Osteoblast (primary cell): ENCODE data around the gene TBC1D4. TPM values are rescaled to one million over a fixed set of nuclear protein-coding genes. Genes with fewer than 3 reads are reported as not detected.

Experiments used
- DNase-seq: peaks from one replicate; pipeline ENCODE4 v3.0.0; 2011; ENCODE audit warnings: low spot score, mixed read lengths; ENCODE audit not compliant: insufficient read length; ENCODE audit errors: missing footprints
- H2AFZ ChIP-seq: 2 replicates; pipeline ENCODE4 v1.6.0; 2011; ENCODE audit warnings: mild to moderate bottlenecking, low read length
- H3K27ac ChIP-seq: 2 replicates; pipeline ENCODE4 v1.5.1; 2011; ENCODE audit warnings: mild to moderate bottlenecking, low read depth, low read length, moderate library complexity
- H3K27me3 ChIP-seq: 2 replicates; pipeline ENCODE4 v1.6.0; 2012; ENCODE audit warnings: mild to moderate bottlenecking, control low read depth, inconsistent platforms, low read length, moderate library complexity; ENCODE audit not compliant: insufficient read depth
- H3K36me3 ChIP-seq: 2 replicates; pipeline ENCODE4 v1.5.1; 2011; ENCODE audit warnings: mild to moderate bottlenecking, low read length, control low read depth, moderate library complexity; ENCODE audit not compliant: insufficient read depth
- H3K4me1 ChIP-seq: 2 replicates; pipeline ENCODE4 v1.5.1; 2011; ENCODE audit warnings: mild to moderate bottlenecking, low read length, control low read depth, moderate library complexity; ENCODE audit not compliant: insufficient read depth
- H3K4me2 ChIP-seq: 2 replicates; pipeline ENCODE4 v1.6.0; 2011; ENCODE audit warnings: mild to moderate bottlenecking, low read length; ENCODE audit not compliant: insufficient read depth
- H3K4me3 ChIP-seq: fragments of 200-600 bp; sonication (generic); 3 replicates; pipeline ENCODE4 v1.5.1; 2012; ENCODE audit warnings: mild to moderate bottlenecking, low read length, inconsistent platforms; ENCODE audit not compliant: insufficient read depth
- H3K79me2 ChIP-seq: 2 replicates; pipeline ENCODE4 v1.6.0; 2012; ENCODE audit warnings: mild to moderate bottlenecking, low read length, control low read depth, inconsistent platforms; ENCODE audit not compliant: insufficient read depth
- H3K9me3 ChIP-seq: 2 replicates; pipeline ENCODE4 v1.5.1; 2011; ENCODE audit warnings: low read depth, low read length, control low read depth
- H4K20me1 ChIP-seq: 2 replicates; pipeline ENCODE4 v1.6.0; 2012; ENCODE audit warnings: mild to moderate bottlenecking, low read length, control low read depth; ENCODE audit not compliant: insufficient read depth
- total RNA-seq: library from RNA; depleted of rRNA; stranded (reverse); fragments of >200 nt; gene quantifications from 2 replicates; pipeline ENCODE4 v1.2.3, GENCODE V29; 2012
- TF ChIP-seq, protein P1 (sequence below): IDR thresholded peaks from 2 replicates; pipeline ENCODE4 v1.5.1; 2011; ENCODE audit warnings: mild to moderate bottlenecking, low read depth, low read length, moderate library complexity; ENCODE audit errors: extremely low read depth

TBC1D4 gene
- total RNA-seq, 1 donor: 19.5 TPM

- Histone ChIP-seq H2AFZ (peak overlapping the region; percentile 12), H3K4me3 (no peak overlapping the region), H3K9me3 (no peaks in the 10 kb centered on the region), H3K36me3 (peaks cover 9% of the 10 kb centered on the region), H3K4me1 (no peaks in the 10 kb centered on the region), H3K27ac (peak overlapping the region; percentile 2), H3K79me2 (no peaks in the 10 kb centered on the region), H4K20me1 (no peaks in the 10 kb centered on the region), H3K27me3 (no peaks in the 10 kb centered on the region), H3K4me2 (peak overlapping the region; percentile 18)
- TF ChIP-seq, protein P1, sequence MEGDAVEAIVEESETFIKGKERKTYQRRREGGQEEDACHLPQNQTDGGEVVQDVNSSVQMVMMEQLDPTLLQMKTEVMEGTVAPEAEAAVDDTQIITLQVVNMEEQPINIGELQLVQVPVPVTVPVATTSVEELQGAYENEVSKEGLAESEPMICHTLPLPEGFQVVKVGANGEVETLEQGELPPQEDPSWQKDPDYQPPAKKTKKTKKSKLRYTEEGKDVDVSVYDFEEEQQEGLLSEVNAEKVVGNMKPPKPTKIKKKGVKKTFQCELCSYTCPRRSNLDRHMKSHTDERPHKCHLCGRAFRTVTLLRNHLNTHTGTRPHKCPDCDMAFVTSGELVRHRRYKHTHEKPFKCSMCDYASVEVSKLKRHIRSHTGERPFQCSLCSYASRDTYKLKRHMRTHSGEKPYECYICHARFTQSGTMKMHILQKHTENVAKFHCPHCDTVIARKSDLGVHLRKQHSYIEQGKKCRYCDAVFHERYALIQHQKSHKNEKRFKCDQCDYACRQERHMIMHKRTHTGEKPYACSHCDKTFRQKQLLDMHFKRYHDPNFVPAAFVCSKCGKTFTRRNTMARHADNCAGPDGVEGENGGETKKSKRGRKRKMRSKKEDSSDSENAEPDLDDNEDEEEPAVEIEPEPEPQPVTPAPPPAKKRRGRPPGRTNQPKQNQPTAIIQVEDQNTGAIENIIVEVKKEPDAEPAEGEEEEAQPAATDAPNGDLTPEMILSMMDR: no peak
- no peak for DNase-seq
Measured at GRCh38 chr13:75326173-75327134, 155.5 kb downstream of the TBC1D4 start.

DNA sequence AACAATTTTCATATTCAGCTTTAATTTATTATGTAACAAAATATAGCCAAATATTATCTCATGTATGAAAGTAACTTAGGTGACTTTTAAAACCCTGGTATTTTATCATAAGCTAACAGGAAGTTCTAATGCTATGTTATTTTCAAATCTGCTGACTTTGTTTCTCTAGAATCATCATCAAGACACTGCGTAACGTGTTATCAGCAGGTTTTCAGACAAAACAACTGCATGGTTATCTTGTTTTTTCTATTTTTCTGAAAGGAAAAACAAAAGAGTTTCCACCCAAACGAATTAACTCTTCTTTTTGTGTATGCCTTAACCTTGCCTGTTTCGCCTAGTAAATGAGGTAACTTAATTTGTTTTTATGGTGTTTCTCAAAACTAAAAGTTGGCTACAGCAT, 156.3 kb downstream of the TBC1D4 start:
- Histone ChIP-seq H3K4me2 (no peak overlapping the region), H2AFZ (no peak overlapping the region), H3K36me3 (peaks cover 9% of the 10 kb centered on the region), H3K4me1 (no peaks in the 10 kb centered on the region), H3K9me3 (no peaks in the 10 kb centered on the region), H3K4me3 (no peak overlapping the region), H3K79me2 (no peaks in the 10 kb centered on the region), H3K27ac (no peak overlapping the region), H4K20me1 (no peaks in the 10 kb centered on the region), H3K27me3 (no peaks in the 10 kb centered on the region)
- DNase-seq: no peak
- TF ChIP-seq, protein P1: no peak

DNA sequence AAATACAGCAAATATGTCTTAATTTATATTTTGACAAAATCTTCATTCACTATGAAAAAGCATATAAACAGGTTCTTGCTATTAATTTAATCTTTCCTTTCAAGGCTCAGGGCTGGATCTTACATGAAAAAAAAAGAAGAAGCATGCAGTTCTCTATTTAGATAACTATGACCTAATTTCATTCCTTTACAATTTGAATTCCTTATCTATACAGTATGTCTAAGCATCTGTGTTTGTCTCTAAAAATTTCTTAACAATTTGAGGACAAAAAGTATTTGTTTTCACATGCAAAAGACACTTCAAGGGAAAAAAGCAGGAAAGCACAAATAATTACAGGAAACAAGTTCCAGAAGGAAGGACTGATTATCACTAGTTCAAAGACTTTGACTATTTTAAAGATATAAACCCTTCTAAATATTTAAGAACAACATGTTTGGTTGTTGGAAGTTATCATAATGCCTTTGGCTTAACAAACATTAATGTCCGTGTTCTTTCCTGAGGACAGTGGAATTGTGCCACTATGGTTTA, 157.5 kb downstream of the TBC1D4 start:
- Histone ChIP-seq H3K4me3 (no peak overlapping the region), H3K27me3 (no peaks in the 10 kb centered on the region), H3K27ac (no peak overlapping the region), H3K4me1 (no peaks in the 10 kb centered on the region), H2AFZ (no peak overlapping the region), H3K36me3 (peaks cover 9% of the 10 kb centered on the region), H3K9me3 (no peaks in the 10 kb centered on the region), H4K20me1 (no peaks in the 10 kb centered on the region), H3K79me2 (no peaks in the 10 kb centered on the region), H3K4me2 (no peak overlapping the region)
- no peak for DNase-seq
- TF ChIP-seq, protein P1: no peak

GRCh38 chr13:75321084-75321483, 160.9 kb downstream of the TBC1D4 start:
- H3K9me3 ChIP-seq: no peaks in the 10 kb centered on the region
- no peaks in the 10 kb centered on the region for H3K79me2 ChIP-seq
- DNase-seq: no peak
- TF ChIP-seq, protein P1: no peak
- no peaks in the 10 kb centered on the region for H4K20me1 ChIP-seq
- peaks cover 11% of the 10 kb centered on the region for H3K4me1 ChIP-seq
- H3K4me3 ChIP-seq: no peak overlapping the region
- peaks cover 7% of the 10 kb centered on the region for H3K36me3 ChIP-seq
- H2AFZ ChIP-seq: no peak overlapping the region
- no peak overlapping the region for H3K4me2 ChIP-seq
- H3K27ac ChIP-seq: no peak overlapping the region
- H3K27me3 ChIP-seq: no peaks in the 10 kb centered on the region
